NCI-H1105 (cell line): ENCODE results near the gene SMAP1.
"Not testable (repeated sequence)": the region's sequence is repeated elsewhere in the genome, so short reads cannot be mapped to it uniquely, and the experiment has no call there.

ENCODE experiments used
- DNase-seq: peaks from one replicate; lab custom pipeline; 2025; lab: John Stamatoyannopoulos, UW

Gene SMAP1

GRCh38 chr6:70740746-70741145 is 73.1 kb downstream of the SMAP1 start:
- DNase-seq: not testable (repeated sequence)

DNA sequence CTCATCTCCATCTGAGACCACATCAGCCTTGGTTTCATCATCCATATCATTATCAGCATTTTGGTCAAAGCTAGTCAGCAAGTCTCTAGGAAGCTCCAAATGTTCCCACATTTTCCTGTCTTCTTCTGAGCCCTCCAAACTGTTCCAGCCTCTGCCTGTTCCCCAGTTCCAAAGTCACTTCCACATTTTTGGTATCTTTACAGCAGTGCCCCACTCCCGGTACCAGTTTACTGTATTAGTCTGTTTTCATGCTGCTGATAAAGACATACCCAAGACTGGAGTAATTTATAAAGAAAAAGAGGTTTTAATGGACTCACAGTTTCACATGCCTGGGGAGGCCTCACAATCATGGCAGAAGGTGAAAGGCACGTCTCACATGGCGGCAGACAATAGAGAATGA is 74.8 kb downstream of the SMAP1 start:
- DNase-seq: not testable (repeated sequence)

DNA sequence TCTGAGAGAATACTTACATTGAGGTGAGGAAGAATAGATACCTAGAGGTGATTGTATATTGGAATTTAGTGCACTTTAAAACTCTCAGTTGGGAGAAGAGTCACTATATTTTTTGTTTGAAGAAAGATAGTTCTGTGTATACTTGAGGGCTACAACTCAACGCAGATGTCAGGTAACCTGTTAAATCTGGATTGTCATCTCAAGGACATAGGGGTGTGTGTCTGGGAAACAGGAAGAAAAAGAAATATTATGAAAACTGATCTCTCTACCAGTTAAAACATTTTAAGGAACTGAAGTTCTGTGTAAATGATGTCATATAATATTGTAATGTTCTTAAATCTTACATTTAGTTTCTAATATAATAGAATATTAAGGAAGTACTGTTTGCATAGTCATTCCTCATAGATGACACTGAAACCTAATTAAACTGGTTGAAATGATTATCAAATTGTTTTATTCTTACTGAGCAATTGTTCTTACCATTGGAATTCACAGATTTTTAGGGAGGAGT is 86.2 kb downstream of the SMAP1 start:
- DNase-seq: no peak

- no peak for DNase-seq
These were observed 91.2 kb downstream of the SMAP1 start for GRCh38 chr6:70758883-70759282.

- DNase-seq: no peak
These were observed 96.2 kb downstream of the SMAP1 start for GRCh38 chr6:70763754-70764510.

DNA sequence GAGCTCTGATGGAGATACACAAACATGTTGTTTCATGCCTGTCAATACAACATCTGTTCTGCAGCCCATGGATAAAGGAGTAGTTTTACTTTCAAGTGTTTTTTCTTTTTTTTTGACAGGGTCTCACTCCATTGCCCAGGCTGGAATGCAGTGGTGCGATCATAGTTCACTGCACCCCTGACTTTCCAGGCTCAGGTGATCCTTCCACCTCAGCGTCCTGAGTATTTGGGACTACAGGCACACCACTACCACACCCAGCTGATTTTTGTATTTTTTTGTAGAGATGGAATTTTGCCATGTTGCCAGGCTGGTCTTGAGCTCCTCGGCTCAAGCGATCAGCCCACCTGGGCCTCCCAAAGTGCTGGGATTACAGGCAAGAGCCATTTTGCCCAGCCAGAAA is 97.0 kb downstream of the SMAP1 start:
- no peak for DNase-seq

DNA sequence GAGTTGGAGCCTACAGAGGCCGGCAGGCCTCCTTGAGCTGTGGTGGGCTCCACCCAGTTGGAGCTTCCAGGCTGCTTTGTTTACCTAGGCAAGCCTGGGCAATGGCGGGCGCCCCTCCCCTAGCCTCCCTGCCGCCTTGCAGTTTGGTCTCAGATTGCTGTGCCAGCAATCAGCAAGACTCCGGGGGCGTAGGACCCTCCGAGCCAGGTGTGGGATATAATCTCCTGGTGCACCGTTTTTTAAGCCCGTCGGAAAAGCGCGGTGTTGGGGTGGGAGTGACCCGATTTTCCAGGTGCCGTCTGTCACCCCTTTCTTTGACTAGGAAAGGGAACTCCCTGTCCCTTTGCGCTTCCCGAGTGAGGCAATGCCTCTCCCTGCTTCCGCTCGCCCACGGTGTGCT is 103.7 kb downstream of the SMAP1 start:
- not testable (repeated sequence) for DNase-seq

- DNase-seq: no peak
These were observed 112.3 kb downstream of the SMAP1 start for GRCh38 chr6:70779934-70780333.

DNA sequence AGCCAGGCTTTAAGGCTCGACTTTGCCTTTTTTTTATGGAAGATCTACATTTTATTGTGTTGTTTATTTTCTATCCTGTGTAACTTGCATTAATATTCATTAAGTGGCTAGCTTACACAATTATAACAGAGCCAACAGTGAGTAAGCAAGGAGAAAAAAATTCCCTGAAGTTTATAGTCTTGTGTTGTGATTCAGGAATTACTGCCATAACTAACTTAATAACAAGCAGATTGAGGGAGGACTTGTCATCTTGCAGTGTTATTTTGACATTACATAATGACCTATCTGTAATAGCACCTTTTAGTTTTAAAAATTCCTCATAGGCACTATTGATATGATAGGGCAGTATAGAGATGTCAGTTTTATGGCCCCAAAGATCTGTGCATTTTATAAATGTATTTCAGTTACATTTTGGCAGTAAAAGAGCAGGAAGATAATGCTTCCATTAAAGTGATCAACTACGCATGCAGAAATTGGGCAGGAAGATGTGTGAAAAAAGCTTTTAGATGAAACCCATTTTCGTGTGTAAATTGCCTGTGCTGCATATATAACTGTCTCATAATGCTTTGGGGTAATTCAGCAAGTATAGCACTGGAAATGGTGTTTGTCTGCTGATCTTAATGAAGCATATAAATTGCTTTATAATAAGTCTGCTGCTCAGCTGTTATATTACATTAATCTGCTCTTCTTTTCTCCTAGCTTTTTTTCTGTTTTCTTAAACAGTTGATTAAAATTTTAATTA is 123.0 kb downstream of the SMAP1 start:
- no peak for DNase-seq

- DNase-seq: no peak
These were observed 129.9 kb downstream of the SMAP1 start for GRCh38 chr6:70797625-70798024.

DNA sequence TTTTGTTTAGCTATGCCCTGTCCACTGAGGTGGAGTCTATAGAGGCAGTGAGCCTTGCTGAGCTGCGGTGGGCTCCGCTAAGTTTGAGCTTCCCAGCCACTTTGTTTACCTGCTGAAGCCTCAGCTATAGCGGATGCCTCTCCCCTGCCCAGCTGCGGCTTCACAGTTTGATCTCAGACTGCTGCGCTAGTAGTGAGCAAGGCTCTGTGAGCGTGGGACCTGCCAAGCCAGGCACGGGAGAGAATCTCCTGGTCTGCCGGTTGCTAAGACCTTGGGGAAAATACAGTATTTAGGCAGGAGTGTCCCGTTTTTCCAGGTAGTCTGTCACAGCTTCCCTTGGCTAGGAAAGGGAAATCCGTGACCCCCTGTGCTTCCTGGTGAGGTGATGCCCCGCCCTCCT is 138.4 kb downstream of the SMAP1 start:
- no peak for DNase-seq

DNA sequence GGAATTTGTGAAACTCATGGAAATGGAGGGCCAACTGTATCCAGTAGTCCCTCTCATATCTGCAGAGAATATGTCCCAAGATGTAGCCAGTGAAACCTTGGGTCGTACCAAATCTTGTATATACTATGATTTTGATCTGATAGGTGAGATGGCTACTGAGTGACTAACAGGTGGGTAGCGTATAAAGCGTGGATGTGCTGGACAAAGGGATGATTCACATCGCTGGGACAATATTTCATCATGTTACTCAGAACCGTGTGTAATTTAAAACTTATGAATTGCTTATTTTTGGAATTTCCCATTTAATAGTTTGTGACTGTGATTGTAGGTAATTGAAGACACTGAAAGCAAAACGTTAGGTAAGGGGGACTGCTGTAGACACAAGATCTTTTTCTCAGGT is 144.1 kb downstream of the SMAP1 start:
- DNase-seq: no peak

- no peak for DNase-seq
These were observed 146.2 kb downstream of the SMAP1 start for GRCh38 chr6:70813885-70814284.

- no peak for DNase-seq
These were observed 152.0 kb downstream of the SMAP1 start for GRCh38 chr6:70819646-70820045.

GRCh38 chr6:70820778-70821177 is 153.1 kb downstream of the SMAP1 start:
- no peak for DNase-seq

- no peak for DNase-seq
These were observed 154.1 kb downstream of the SMAP1 start for GRCh38 chr6:70821751-70822150.

- no peak for DNase-seq
These were observed 156.0 kb downstream of the SMAP1 start for GRCh38 chr6:70823651-70824050.

GRCh38 chr6:70831427-70831826 is 163.7 kb downstream of the SMAP1 start:
- no peak for DNase-seq

GRCh38 chr6:70834520-70834919 is 166.8 kb downstream of the SMAP1 start:
- DNase-seq: no peak

DNA sequence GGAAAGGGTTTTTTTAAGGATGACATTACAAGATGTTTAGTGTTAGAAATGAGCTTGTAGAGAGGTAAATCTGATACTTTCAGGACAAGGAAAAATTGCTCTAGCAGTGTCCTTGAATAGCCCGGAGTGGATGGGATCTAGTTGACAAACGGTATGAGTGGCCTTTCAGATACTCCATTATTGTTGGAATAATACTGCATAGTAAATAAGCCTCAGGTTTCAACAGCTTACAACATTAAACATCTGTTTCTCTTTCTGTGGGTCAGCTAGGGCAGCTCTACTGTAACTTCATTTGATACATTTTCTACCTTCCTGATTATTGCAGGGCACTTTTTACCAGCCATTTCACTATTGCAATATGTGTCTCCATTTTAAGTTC is 171.2 kb downstream of the SMAP1 start:
- no peak for DNase-seq

- DNase-seq: no peak
These were observed 171.9 kb downstream of the SMAP1 start for GRCh38 chr6:70839286-70840266.

- no peak for DNase-seq
These were observed 173.4 kb downstream of the SMAP1 start for GRCh38 chr6:70841112-70841511.
